Measurements from ENCODE around the gene ILK.

DNA sequence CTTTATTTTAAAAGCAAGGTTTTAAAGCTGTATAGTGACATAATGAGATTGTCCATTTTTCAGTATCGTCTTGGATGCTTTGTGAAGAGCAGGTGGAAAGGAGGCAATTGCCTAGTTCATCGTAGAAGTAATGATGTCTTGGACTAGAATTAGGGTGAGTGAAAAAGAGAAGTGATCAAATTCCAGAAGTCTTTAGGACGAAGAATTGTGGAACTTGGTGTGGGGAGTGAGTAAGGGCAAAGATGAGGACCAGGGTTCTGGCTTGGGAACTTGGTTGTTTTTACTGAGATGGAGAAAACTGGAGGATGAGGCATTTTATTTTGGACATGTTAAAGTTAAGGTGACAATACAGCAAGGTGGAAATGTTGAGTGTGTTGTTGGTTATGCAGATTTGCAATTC, 1.2 kb downstream of the ILK start:
- TF ChIP-seq POLR2A (IDR thresholded peaks at IDR 0.05) (no peak), EP300 (IDR thresholded peaks at IDR 0.05; ENCODE audit: low read depth) (no peak), POLR2AphosphoS5 (IDR thresholded peaks at IDR 0.05) (no peak)
- TF ChIP-seq, protein P1, sequence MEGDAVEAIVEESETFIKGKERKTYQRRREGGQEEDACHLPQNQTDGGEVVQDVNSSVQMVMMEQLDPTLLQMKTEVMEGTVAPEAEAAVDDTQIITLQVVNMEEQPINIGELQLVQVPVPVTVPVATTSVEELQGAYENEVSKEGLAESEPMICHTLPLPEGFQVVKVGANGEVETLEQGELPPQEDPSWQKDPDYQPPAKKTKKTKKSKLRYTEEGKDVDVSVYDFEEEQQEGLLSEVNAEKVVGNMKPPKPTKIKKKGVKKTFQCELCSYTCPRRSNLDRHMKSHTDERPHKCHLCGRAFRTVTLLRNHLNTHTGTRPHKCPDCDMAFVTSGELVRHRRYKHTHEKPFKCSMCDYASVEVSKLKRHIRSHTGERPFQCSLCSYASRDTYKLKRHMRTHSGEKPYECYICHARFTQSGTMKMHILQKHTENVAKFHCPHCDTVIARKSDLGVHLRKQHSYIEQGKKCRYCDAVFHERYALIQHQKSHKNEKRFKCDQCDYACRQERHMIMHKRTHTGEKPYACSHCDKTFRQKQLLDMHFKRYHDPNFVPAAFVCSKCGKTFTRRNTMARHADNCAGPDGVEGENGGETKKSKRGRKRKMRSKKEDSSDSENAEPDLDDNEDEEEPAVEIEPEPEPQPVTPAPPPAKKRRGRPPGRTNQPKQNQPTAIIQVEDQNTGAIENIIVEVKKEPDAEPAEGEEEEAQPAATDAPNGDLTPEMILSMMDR (IDR thresholded peaks at IDR 0.05) = no peak
